ENCODE measurements around the gene GPC6.
"Not testable (repeated sequence)": the region's sequence is repeated elsewhere in the genome, so short reads cannot be mapped to it uniquely, and the experiment has no call there.

The GPC6 gene

DNA sequence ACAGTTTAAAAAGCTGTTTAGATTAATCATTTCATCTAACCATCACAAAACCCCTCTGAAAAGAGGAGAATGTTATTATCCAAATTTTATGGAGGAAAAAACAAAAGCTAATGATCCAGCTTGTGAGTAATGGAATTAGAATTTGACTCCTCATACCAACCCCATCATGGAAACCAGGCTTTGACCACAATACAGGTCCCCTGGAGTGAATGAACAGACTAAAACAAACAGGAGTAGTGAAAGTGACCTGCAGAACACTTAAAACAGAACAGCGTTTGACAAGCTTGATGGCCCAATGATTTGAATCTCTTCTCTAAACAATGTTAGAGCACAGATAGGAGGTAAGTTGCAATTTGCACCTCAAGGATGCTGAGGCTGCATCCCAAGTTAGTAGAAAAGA, 1022.9 kb downstream of the GPC6 start:
- no peak for DNase-seq (ENCODE audit: low spot score)

DNA sequence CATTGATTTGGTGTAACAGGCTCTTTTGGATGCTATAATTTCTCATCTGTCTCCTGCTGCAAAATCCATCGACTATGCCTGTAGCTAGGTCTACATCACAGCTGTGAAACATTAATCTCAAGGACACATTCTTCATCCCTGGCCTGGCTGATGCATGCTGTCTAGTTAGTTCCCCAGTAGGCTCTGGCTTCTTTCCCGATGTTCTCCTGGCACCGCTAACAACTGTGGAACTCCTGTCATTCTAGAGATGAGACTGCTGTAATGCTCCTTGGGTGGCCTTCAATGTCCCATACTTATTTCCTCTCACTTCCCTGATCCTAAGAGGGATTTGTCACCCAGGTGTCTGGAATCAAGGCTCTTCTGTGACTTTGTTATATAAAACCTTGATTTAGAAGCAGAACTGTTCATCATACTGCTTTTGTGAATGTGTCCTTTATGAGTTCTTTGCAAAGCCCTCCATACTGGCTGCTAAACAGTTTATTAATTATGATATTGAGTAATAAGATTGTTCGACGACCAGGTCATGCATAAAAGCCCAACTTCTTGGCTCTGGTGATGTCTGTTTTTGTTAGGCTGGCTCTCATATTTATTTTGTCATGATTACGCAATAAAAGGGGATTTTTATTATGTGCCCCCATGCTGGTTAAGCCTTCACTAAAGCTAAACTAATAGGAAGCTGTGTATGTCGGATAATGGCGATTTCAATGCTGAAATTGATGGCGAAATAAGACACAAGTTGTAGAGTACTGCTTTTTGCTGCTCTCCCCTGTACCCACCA, 1025.4 kb downstream of the GPC6 start:
- no peak for DNase-seq (ENCODE audit: low spot score)

DNA sequence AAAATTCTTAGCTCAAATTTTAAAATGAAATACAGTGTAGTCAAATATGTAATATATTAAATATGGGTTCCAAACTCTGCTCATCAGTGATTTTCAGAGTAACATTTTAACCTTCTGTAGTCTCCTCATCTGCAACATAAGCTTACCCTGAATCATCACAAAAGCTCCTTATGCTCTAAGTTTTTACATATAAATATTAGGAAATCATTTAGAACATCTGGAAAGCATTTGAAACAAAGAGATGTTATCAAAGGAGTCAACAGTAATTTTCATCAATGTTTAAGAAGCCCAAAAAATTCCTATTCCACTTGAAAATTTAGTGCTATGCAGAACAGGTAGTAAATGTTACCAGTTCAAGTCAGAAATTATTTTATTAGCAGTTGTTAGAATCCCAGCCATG, 1028.1 kb downstream of the GPC6 start:
- DNase-seq (ENCODE audit: low spot score), result no peak

DNA sequence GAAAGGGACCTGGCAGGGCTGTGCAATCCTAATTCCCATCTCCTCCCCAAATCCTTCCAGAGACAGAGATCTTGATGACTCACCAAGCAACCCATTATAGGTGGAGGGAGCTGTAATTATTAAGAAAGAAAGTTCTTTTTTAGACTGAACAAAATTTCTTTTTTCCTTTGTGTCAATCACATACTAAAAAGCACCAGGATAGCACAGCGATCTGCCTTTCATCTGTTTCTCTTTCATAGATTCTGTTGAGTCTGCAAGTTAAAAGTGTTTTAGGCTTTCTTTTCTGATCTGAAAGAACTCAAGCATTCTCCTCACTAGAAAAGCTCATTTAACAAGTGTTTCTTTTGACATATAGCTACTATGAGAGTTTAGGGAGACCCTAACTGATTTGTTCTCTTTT, 1030.1 kb downstream of the GPC6 start:
- DNase-seq (ENCODE audit: low spot score), result no peak

DNA sequence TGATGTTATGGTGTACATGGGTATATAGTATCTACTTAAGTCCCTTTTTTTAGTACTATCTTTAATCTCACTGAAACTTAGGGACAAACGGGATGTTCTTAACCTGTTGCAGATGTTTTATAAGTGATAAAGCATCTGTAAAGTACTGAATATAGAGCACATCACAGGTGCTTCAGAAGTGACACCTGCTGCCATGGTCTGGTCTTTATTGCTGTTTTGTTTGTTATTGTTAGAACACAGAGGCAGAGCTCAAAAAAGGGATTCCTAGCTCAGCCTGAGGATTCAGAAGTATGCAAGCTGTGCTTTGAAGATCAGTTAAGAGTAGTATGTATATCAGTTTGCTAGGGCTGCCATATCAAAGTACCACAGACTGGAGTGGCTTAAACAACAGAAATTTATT, 1033.4 kb downstream of the GPC6 start:
- DNase-seq (ENCODE audit: low spot score), result no peak

DNA sequence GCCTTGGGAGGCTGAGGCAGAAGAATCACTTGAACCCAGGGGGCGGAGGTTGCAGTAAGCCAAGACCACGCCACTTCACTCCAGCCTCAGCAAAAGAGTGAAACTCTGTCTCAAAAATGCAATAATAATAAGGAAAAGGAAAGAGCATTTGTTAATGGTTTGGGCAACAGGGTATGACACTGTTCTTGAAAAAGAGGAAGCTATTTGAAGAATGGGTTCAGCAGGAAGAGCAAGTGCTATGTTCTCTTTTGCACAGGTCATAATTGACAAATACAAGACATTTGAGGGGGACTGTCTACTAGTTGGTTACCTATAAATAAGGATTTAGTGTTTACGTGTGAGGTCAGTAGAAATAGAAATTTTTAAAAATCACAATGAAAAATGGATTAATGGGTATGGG, 1034.6 kb downstream of the GPC6 start:
- no peak for DNase-seq (ENCODE audit: low spot score)

DNA sequence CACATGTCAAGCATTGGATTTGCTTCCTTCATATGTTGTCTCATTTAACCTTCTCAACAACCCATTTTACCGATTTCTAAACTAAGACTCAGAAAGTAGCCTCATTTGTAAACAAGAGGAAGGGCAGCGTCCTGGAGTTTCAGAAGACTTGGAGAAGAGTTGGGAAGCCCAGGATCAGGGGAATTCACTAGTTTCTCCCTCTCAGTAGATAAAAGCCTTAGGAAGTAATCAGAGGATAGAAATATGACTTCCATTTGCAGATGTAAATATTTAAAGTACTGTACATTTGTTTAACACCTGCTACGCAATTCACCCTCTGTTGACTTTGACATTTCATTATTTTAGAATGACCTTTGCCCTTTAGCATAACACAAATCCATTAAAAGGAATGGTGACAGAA, 1036.4 kb downstream of the GPC6 start:
- no peak for DNase-seq (ENCODE audit: low spot score)

DNA sequence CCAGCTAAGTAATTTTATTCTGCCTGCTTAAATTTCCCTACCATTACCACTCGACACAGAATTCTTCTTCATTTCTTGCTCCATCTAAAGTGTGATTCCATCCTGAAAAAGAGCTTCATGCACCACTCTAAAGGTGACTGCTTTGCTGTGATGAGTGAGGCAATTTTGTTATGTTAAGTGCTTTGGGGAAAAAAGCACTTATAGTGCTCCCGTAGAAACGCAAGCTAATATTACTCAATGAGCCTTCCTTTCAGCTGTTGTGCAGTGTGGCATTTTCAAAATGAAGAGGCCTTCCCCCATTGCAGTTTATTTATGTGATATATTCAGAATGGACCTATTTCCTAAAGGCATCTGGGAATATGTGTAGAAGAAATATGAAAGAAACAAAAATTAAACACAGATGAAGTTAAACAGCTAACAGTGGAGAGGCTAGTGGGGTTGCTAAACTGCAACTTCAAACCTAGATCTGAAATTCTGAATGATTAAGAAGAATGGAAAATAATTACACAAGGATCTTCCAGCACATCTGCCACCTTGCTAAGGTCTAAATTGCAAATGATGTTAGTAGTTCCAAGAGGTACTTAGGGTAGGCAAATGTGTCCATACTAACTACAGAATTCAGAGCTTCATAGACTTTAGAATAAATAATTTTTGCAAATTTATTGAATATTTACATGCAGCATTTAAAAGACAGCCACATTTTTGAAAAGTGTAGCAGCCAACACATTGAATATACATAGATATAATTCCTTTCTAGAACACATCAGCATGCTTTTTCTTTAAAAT, 1041.2 kb downstream of the GPC6 start:
- no peak for DNase-seq (ENCODE audit: low spot score)

DNA sequence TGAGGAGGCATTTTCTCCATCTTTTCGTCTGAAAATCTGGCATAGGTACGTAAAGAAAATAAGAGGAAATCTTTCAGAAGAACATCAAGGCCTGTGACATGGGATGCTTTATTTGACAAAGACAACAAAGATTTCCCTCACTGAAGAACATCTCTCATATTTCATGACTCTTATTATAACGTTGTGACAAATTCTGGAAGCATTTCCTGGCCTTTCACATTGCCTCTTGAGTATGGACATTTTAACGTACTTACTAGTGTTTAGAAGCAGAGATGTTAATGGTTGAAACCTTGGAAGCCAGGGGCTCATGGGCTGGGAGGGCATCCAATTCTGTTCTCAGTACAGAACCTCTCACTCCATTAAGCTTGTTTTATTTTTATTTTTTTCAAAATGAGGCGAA, 1042.1 kb downstream of the GPC6 start:
- DNase-seq (ENCODE audit: low spot score), result no peak

DNA sequence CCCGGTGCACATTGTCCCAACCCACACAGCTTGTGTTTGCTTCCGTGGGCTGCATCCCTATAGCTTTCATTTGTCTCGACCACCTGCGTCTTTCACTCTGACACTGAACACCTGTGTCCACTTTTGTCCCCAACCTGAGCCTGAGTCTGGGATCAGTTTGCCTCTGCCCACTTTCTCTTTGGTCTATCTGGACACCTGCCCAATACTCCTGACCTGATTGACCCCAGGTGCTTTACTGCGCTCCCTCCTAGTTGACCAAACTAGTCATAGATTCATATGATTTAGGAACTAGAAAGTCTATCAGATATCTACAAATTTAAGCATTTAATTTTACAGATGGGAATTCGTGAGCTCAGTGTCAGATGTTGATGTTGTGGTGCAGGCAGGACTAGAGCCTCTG, 1043.0 kb downstream of the GPC6 start:
- no peak for DNase-seq (ENCODE audit: low spot score)

DNA sequence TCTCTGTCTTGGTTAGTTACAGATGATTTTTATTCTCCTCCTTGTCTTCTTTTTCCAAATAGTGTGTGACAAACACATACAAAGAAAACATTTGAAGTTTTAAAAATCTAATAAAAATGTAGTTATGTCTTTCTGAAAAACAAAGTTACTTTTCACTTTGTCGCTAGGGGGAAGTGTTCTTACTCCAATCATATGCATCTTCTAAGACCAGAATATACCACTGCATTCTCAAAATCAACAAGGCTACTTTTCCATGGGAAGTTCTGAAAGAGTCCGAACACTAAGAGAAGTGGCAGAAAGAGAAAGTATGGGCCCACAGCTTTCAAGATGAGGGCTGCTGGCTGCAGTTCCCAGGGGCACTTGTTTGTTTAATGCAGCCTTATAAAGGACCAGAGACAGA, 1043.9 kb downstream of the GPC6 start:
- DNase-seq (ENCODE audit: low spot score), result no peak

DNA sequence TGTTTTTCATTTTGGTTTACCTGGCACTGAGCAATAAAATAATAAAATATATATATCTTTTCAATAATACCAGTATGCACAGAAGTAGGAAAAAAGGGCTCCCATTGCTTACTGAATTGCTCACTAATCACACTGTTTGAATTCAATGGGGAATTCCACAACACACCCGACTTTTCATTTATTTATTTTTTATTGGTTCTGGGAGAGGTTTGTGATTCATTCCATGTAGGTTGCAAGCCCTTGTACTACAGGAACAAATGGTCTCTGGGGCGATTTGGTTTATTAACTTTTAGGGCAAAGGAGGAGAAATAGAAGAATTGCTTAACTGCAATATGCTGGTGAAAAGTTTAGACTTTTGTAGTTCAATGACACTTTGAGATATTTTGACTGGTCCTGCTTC, 1045.4 kb downstream of the GPC6 start:
- DNase-seq (ENCODE audit: low spot score), result no peak

DNA sequence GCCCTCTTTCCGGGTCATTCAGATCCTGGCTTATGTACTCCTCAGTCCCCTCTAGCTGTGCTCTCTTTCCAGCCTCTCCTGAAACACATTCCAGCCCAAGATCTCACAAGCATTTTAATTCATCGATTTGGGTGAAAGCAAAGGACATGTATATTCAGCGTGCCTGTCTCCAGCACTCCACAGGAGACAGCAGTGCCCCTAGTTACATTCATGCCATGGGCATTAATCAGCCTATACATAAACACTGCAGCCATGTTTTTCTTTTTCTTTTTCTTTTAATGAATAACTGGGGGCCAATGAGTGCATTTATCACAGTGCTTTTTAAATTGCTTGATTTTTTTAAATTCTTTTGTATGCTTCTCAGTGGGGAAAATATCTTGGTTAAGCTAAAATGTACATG, 1053.7 kb downstream of the GPC6 start:
- DNase-seq (ENCODE audit: low spot score), result no peak

DNA sequence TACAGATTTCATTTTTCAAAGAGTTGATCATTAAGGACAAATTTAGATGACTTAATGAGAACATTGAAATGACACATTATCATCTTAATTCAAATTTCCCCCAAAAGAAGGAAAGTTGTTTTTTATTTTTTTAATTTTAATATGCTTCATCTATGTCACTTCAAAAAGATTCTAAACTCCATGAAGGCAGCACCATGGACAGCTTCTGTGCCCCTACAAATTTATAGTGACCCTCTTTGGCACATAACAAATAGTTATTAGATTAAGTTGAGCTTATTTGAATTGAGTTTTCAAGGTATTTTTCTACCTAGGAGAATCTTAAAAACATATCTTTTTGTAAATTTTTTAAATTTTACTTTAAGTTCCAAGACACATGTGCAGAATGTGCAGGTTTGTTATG, 1054.2 kb downstream of the GPC6 start:
- no peak for DNase-seq (ENCODE audit: low spot score)

DNA sequence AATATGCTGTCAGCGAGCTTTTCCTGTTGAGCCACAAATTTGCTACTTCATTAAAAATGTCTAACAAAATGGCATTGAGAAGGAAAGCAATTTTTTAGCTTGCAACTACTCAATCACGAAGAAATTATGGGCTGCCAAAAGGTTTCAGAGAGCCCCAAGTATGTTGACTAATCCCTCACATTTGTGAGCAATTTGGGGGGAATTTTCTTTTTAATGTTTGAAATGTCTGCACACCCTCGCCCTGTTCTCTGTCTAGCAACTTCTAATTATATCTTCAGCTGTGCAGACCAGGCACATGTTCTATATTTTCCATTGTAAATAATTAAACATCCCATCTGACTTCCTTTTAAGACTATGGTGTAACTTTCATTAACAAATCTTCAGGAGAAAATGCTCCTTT, 1060.0 kb downstream of the GPC6 start:
- DNase-seq (ENCODE audit: low spot score), result no peak

DNA sequence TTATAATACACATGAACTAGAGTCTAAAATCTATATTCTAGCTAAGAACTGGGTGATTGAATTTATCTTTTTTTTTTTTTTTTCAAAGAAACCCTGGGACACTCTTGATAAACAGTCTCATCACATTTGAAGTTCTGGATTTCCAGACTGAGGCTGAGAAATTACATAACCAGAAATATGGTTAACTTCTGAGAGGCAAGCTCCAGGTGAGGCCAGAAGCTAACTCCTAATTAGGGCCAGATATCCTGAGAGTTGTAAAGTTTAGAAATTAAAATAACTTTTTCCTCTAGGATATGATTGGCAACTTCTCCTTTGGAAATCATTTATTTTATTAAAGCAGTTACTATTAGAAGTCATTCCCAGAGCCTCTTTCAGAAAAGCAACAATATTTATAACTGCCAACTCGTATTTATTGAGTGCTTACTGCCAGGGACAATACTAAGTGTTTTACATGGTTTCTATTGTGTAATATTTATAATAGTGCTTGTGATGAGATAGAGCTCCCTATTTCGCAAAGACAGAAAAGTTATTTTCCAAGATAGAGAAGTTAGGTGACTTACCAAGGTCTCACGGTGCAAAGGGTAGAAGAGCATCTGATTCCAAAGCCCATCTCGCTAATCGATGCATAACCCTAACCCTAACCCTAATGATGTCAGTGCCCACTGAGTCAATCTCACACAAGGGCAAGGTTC, 1065.2 kb downstream of the GPC6 start:
- DNase-seq (ENCODE audit: low spot score), result no peak

DNA sequence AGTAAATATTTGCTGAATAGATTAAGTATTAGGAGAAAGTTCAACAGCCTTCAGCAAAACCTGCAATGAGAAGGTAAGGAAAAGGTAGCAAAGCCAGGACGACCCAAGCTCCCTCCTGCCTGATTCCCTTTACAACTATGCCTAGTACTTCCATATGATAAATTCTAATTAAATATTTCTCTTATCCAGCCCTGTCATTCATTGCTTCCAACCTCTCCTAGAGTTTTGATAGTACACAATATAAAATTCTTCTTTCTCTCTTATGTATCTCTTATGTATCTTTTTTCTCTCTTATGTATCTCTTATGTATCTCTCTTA, 1065.7 kb downstream of the GPC6 start:
- DNase-seq (ENCODE audit: low spot score), result no peak

DNA sequence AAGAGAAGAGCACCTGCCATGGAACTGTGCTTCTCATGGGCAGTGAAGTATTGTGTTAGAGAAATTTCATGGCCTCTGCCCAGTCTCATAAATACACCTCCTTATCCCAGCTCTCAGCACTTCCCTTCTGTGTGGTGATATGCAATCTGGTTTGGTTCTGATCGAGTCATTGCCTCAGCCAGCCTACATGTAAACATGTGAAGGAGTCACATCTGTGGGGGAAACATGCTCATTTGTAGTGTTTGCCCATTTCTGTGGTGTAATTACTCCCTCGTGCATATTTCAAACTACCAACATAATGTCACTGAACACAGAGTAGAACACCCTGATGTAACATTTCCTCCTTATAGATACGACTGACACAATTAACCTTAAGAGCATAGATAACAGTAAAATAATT, 1069.9 kb downstream of the GPC6 start:
- DNase-seq (ENCODE audit: low spot score), result no peak

DNA sequence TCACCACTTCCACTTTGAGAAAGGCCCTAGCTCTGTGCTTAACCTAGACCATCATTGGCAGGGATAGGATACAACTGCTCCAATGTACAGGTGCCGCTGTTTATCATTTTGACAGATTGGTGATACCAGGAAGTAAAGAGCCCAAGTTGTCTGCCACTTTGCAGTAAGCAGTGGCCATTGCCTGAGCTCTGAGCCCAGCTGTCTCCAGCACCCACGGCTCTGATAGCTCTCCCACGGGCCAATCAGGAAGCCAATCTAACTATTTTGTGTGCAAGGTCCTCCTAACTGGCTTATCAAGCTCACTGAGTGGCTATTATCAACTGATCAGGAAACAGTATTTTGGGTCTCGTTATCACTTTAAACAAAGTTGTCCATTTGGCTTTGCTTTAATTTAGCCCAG, 1071.7 kb downstream of the GPC6 start:
- no peak for DNase-seq (ENCODE audit: low spot score)

DNA sequence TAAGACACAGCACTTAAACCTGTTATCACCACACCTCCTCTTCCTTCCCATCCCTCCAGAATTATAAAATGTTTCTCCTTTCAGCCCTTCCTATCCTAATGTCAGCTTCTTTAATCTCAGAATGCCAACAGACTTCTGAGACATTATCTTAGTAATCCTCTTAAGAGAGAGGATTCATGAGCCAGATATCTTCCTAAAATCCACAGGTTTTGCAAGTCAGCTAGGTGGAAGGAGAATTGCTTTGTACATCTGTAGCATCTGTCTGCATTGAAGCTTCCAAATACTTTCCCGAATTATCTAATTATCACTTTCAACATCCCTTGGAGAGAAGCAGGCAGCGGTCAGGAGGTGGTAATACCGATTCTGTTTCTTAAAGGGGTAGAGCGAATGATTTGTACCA, 1073.8 kb downstream of the GPC6 start:
- no peak for DNase-seq (ENCODE audit: low spot score)

DNA sequence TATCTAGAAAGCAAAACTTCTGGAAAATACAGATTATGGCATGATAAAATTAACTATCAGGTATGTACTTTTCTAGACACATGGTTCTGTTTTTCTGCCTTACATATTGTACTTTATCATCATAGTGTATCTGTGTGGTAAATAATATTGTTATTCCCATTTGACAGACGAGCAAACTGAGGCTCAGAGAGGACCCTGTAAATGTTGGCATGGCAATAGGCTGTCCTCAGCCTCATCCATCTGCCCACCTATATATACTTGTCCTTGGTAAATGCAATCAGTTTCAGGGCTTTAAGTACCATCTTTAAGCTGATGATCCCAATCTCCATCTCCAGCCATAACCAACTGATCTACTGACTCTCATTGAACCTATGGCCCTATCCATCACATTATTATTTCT, 1074.9 kb downstream of the GPC6 start:
- no peak for DNase-seq (ENCODE audit: low spot score)

DNA sequence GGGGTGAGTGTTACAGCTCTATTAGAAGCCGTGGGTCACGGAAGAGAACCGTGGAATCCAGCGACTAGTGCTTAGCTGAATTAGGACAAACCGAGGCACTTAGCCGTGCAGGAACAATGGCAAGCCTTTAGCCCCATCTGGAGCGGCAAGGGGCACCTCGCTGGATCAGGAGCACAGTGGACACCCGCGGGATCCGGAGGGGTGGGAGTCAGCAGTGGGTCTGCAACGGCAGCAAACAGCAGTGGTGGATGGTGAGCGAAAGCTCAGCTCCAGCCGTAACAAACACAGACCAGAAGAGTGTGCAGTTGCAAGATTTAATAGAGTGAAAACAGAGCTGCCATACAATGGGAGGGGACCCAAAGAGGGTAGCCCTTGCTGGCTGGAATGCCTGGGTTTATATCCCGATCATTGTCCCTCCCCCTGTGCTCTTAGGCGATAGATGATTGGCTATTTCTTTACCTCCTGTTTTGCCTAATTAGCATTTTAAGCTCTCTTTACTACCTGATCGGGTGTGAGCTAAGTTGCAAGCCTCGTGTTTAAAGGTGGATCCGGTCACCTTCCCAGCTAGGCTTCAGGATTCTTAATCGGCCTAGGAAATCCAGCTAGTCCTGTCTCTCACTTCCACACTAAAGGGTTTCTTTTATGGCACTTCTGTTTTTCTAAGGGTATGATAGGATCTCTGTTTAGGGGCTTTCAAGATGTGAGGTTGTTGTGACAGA, 1076.4 kb downstream of the GPC6 start:
- not testable (repeated sequence) for DNase-seq (ENCODE audit: low spot score)

Measured in CD4-positive, alpha-beta T cell treated with Interleukin-15 for 4 hours (primary cell).